GM08714 (cell line): ENCODE results near the gene LIMK1.

ENCODE experiments used
- H3K4me3 ChIP-seq: fragments of 200-500 bp; sonication (Bioruptor generic); 2 replicates; pipeline ENCODE4 v1.5.1; 2014; ENCODE audit warnings: mild to moderate bottlenecking, low read length, inconsistent platforms
- ZNF274 ChIP-seq: IDR thresholded peaks from 2 replicates; pipeline ENCODE4 v1.6.1; 2012; ENCODE audit warnings: mild to moderate bottlenecking, low read depth, low read length

Gene LIMK1

DNA sequence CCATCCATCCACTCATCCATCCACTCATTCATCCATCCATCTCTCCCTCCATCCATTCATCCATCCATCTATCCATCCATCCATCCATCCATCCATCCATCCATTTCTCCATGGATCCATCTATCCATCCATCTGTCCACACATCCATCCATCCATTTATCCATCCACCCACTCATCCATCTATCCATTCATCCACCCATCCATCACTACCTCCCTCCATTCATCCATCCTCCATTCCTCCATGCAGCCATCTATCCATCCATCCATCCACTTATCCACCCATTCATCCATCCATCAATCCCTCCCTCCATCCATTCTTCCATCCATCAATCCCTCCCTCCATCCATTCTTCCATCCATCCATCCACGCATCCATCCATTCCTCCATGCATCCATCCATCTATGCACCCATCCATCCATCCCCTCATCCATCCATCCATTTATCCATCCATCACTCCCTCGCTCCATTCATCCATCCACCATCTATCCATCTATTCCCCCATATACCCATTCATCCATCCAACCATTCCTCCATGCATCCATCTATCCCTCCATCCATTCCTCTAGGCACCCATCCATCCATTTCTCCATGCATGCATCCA lies 34.5 kb upstream of the LIMK1 start:
- TF ChIP-seq ZNF274: no peak
- H3K4me3 ChIP-seq: no peak overlapping the region

DNA sequence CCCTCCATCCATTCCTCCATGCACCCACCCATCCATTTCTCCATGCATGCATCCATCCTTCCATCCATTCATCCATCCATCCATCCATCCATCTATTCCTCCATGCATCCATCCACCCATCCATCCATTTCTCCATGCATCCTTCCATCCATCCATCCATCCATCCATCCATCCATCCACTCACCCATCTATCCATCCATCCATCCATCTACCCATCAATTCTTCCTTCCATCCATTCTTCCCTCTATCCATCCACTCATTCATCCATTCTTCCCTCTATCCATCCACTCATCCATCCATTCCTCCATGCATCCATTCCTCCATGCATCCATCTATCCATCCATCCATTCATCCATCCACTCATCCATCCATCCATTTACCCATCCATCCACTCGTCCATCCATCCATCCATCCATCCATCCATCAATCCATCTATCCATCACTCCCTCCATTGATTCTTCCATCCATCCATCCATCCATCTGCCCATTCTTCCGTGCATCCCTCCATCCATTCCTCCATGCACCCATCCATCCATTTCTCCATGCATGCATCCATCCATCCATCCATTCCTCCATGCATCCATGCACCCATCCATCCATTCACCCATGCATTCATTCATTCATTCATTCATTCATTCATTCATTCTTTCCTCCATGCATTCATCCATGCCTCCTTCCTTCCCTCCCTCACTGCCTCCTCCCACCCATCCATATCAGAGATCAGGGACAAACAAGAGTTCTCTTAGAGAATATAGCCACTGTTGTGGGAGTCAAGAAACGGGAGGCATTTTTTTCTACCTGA lies 33.4 kb upstream of the LIMK1 start:
- H3K4me3 ChIP-seq: no peak overlapping the region
- no peak for TF ChIP-seq ZNF274

GRCh38 chr7:74051193-74051592 lies 32.4 kb upstream of the LIMK1 start:
- no peak for TF ChIP-seq ZNF274
- no peak overlapping the region for H3K4me3 ChIP-seq

DNA sequence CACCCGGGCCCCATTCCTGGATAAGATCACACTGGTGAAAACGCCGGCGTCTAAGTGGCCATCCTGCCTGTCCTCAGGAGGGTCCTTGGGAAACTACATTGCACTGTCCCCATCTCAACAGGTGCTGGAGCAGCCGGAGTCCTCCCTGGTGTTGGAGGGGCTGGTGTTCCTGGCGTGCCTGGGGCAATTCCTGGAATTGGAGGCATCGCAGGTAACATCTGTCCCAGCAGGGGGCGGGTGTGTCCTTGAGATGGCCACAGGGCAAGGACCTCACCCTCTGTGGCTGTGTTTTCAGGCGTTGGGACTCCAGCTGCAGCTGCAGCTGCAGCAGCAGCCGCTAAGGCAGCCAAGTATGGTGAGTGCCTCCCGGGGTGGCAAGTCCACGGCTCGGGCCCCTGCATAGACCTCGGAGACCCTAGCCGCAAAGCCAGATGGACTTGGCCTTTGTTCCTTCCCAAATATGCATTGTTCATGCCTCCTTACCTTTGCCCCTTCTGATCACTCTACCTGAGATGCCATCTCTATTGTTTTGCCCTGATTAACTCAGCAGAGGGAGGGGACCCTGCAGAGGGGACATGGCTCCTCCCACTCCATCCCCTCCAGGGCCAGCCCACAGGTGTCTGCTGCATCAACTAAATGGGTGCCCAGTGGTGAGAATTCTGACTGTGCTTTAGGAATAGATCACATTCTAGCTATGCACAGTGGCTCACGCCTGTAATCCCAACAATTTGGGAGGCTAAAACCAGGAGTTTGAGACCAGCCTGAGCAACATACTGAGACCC lies 31.8 kb upstream of the LIMK1 start:
- no peak overlapping the region for H3K4me3 ChIP-seq
- no peak for TF ChIP-seq ZNF274

DNA sequence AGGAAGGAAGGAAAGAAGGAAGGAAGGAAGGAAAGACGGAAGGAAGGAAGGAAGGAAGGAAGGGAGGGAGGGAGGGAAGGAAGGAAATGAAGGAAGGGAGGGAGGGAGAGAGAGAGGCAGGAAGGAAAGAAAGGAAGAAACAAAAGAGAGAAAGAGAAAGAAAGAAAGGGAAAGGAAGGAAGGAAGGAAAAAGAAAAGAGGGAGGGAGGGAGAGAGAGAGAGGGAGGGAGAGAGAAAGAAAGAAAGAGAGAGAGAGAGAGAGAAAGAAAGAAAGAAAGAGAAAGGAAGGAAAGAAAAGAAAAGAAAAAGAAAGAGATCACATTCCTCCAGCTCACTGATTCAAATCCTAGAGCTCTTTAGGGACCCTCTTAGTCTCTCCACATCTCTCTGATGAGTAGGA lies 31.0 kb upstream of the LIMK1 start:
- H3K4me3 ChIP-seq: no peak overlapping the region
- TF ChIP-seq ZNF274: no peak

GRCh38 chr7:74053589-74054186 lies 29.9 kb upstream of the LIMK1 start:
- no peak for TF ChIP-seq ZNF274
- H3K4me3 ChIP-seq: no peak overlapping the region

DNA sequence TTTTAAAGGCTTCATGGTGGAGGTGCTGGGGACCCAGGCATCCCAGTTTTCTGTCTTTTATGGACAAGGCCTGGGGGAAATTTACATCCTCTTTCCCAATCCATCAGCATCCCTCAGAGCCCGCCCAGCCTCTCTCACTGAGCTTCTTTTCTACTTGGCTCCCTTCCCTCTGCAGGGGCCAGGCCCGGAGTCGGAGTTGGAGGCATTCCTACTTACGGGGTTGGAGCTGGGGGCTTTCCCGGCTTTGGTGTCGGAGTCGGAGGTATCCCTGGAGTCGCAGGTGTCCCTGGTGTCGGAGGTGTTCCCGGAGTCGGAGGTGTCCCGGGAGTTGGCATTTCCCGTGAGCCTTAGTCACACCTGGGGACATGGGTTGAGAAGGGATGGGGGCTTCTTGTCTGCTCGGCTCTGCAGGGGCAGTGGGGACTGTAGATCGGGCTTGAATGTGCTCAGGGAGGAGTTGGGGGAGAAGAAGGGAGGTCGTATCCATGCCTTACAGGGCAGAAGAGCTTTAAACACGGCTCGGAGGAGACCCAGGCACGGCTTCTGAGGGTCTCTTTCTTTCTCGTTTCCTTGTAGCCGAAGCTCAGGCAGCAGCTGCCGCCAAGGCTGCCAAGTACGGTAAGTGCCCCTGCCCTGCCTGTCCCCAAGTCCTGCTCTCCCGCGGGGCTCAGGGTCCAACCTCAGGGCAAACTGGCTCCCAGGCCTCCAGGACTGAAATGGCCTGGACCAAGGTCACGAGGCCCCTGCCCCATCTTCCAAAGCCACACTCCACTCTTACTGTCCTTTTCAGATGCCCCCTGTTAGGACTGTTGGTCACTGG lies 27.3 kb upstream of the LIMK1 start:
- no peak overlapping the region for H3K4me3 ChIP-seq
- TF ChIP-seq ZNF274: no peak

DNA sequence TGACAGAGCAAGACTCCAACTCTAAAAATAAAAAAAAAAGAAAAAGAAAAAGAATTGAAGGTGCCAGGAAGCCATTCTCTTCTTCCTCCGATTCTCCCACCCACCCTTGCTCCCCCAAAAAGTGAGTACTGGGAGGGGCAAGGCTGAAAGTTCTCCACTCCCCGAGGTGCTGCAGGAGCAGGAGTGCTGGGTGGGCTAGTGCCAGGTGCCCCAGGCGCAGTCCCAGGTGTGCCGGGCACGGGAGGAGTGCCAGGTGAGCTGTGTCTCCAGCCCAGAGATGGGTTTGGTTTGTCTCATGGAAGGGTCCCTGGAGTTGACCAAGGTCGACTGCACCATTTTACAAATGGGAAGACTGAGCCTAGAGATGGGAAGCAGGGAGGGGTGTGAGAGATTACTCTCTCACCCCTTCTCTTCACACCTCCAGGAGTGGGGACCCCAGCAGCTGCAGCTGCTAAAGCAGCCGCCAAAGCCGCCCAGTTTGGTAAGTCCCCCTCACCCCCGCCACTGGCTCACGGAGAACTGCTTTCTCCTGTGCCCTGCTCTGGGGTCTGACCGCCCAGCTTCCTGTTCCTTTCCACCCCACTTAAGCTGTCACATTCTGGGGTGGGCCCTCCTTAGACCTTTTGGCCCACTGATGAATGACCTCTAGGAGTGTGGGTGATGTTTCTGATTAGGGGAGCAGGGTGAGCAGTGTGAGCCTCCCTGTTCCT lies 26.2 kb upstream of the LIMK1 start:
- no peak for TF ChIP-seq ZNF274
- no peak overlapping the region for H3K4me3 ChIP-seq

DNA sequence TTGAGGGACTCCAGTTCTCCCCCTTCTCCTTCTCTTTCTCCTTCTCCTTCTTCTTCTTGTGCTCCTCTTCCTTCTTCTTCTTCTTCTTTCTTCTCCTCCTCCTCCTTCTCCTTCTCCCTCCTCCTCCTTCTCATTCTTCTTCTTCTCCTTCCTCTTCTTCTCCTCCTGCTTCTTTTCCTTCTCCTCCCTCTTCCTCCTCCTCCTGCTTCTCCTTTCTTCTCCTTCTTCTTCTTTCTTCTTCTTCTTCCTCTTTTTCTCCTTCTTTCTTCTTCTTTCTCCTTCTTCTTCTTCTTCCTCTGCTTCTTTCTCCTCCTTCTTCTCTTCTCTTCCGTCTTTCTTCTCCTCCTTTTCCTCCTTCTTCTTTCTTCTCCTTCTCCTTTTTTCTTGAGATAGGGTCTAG lies 25.6 kb upstream of the LIMK1 start:
- TF ChIP-seq ZNF274: no peak
- no peak overlapping the region for H3K4me3 ChIP-seq

- no peak overlapping the region for H3K4me3 ChIP-seq
- no peak for TF ChIP-seq ZNF274
Measured at GRCh38 chr7:74058486-74058885, 25.1 kb upstream of the LIMK1 start.

GRCh38 chr7:74059037-74059436 lies 24.6 kb upstream of the LIMK1 start:
- H3K4me3 ChIP-seq: no peak overlapping the region
- TF ChIP-seq ZNF274: no peak

GRCh38 chr7:74059681-74060588 lies 23.7 kb upstream of the LIMK1 start:
- no peak overlapping the region for H3K4me3 ChIP-seq
- no peak for TF ChIP-seq ZNF274
